Stimulated activated CD8-positive, alpha-beta memory T cell treated with anti-CD3 and anti-CD28 coated beads, Interleukin-7, amount 100 ng/mL, for 4 hours (primary cell): ENCODE results near the gene UTS2B.
"Not testable (repeated sequence)": the region's sequence is repeated elsewhere in the genome, so short reads cannot be mapped to it uniquely, and the experiment has no call there.

ENCODE experiments used
- DNase-seq, 2 donors: peaks; one replicate each; pipeline ENCODE4 v3.0.0-alpha.2; 2020; ENCODE audit warnings: low read depth in 2 of 2

The UTS2B gene

DNA sequence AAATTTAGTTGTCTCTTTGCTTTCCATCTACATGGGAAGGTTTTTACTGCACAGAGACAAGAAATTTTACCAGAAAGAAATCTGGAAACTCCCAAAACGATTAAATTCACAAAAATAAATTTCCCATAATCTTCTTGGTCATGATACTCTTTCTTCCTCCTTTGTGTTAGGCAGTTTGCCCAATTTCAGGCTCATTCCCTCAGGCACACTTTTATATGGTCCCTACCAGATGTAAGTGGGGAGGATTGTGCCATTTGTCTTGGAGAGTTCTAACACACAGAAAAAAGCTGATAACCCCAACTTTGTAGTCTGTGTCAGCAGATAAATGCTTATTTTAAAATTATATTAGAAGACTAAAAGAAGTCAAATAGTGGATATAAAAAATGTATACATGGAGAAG, 50.2 kb downstream of the UTS2B start:
- DNase-seq, result no peak

GRCh38 chr3:191275751-191276150, 54.6 kb downstream of the UTS2B start:
- DNase-seq, result no peak

DNA sequence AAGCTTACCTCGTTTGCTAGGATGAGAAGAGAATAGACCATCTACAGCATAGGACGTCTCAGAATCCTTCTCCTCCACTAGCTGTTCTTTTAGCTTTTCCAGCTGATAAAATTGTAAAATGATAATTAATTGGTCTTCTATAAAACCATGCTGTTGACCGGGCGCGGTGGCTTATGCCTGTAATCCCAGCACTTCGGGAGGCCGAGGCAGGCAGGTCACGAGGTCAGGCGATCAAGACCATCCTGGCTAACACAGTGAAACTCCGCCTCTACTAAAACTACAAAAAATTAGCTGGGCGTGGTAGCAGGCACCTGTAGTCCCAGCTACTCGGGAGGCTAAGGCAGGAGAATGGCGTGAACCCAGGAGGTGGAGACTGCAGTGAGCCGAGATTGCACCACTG, 55.1 kb downstream of the UTS2B start:
- not testable (repeated sequence) for DNase-seq

DNA sequence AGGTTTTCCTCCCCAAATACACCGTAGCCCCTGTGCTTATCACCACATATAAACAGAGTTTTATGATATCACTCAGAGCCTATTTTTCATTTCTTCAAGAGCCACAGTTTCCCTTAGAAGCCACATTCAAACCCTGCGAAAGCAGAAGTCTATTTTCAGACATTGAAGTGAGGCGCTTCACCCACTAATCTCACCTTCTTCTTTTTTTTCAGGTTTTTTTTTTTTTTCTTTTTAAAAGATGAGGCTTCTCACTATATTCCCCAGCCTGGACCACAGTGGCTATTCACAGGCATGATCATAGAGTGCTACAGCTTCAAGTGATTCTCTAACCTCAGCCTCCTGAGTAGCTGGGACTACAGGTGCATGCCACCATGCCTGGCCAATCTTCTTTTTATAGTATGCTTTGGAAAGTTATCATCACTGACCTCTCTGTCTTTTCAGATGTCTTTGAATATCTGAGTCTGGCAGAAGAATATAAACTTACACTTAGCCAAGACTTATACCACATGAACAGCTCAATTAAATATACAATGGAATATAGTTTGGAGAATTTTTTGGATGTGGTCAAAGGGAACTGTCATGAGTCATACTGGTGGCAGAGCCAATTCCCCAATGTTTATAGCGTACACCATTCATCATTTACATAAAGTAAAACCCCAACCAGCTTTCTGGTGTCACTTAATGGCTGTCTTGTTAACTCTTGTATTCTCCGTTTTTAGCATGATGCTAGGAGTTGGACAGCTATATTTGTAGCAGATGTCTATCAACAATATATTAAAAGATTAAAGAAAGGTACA, 60.8 kb downstream of the UTS2B start:
- DNase-seq, result no peak

DNA sequence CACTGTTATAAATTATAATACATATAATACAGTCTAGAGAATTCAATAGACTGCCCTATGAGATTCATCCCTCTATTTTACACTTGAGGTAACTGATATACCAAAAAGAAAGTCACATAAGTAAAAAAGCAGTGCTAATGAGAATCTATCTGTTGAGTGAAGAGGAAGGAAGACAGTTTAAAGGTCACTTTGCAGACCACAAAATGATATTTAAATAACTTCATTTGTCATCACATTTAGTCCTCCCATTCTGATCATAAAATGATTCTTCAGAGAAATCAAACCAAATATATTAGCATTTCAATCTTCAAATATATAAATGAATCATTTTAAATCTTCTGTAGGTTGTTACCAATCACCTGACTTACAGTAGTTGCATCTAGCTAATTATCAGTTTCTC, 61.6 kb downstream of the UTS2B start:
- DNase-seq, result no peak

DNA sequence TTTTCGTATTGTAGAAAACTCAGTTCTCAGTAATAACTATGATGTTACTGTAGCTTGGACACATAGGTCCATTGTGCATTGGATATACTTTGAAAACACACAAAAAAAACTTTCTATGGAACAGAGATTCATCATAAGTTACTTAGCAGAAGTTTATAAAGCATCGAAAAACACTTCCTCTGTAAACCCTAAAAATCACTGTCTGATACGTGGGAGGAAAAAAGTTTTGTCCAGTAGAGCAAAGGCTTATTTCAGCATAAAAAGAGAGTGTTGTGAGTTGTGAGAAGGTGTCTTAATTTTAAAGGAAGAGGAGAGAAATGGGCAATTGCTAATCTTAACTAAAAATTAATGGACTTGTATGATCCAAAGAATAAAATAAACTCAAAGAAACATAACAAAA, 66.5 kb downstream of the UTS2B start:
- DNase-seq, result no peak

GRCh38 chr3:191263365-191263764, 67.0 kb downstream of the UTS2B start:
- no peak for DNase-seq

GRCh38 chr3:191262650-191263049, 67.7 kb downstream of the UTS2B start:
- no peak for DNase-seq

GRCh38 chr3:191261304-191261638, 69.1 kb downstream of the UTS2B start:
- no peak for DNase-seq

GRCh38 chr3:191260431-191261303, 69.7 kb downstream of the UTS2B start:
- DNase-seq, result no peak

GRCh38 chr3:191259486-191259885, 70.8 kb downstream of the UTS2B start:
- no peak for DNase-seq

DNA sequence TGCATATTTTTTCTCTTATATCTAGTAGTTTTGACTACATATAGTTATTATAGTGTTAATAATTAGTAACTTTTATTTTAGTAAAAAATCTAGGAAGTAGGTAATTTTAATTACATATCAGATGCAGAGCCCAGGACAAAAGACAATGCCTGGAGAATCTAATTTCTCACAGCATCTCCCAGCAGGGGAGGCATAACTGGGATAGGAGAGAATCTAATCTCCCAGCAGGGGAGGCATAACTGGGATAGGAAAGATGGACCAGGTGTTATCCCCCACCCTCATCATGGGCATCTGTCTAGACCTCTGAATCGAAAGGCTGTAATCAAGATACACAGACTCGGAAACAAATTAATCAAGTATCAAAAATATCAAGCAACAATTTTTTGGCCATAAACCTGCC, 73.0 kb downstream of the UTS2B start:
- no peak for DNase-seq

- no peak for DNase-seq
Measured at GRCh38 chr3:191256405-191256804, 73.9 kb downstream of the UTS2B start.

GRCh38 chr3:191255156-191255555, 75.2 kb downstream of the UTS2B start:
- no peak for DNase-seq

- no peak for DNase-seq
Measured at GRCh38 chr3:191254098-191254873, 76.0 kb downstream of the UTS2B start.

GRCh38 chr3:191253089-191253799, 77.1 kb downstream of the UTS2B start:
- no peak for DNase-seq

DNA sequence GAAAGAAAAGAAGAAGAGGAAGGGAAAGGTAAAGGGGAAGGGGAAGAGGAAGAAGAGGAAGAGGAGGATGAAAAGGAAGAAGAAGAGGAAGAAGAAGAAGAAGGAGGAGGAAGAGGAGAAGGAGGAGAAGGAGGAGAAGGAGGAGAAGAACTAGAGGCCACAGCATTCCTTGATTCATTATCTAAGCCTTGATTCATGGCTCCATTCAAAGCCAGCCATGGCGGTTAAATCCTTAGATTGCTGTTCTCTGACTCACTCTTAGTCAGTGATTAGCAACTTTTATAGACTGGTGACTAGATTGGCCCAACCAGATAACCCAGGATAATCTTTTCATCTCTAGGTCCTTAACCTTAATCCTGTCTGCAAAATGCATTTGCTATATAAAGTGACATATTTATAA, 83.7 kb downstream of the UTS2B start:
- no peak for DNase-seq

GRCh38 chr3:191246034-191246433, 84.3 kb downstream of the UTS2B start:
- not testable (repeated sequence) for DNase-seq

DNA sequence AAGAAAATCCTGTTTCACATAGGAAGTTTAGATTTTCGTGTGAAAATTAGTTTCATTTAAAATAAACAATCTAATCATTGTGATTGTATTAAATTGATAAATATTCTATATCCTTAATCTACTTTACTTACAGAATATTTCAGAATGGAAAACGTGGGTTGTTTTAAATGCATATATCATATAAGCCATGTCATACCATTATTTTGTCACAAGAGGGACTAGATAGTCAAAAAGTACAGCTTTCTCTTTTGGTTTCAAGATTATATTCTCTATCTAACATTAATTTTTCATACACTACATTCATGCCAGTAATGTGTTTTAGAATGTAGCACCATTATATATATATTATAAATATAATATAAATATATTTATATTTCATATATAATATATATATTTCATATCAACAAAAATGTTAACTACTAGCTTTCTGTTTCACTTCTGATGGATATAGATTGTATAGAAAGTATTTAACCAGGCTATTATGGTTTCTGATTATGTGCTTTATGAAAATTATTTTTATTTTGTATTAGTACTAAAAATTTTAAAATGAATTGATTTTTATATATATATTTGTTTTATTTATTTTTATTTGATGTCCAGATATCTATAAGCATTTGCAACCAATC, 86.0 kb downstream of the UTS2B start:
- DNase-seq, result no peak

GRCh38 chr3:191240486-191240885, 89.8 kb downstream of the UTS2B start:
- no peak for DNase-seq

DNA sequence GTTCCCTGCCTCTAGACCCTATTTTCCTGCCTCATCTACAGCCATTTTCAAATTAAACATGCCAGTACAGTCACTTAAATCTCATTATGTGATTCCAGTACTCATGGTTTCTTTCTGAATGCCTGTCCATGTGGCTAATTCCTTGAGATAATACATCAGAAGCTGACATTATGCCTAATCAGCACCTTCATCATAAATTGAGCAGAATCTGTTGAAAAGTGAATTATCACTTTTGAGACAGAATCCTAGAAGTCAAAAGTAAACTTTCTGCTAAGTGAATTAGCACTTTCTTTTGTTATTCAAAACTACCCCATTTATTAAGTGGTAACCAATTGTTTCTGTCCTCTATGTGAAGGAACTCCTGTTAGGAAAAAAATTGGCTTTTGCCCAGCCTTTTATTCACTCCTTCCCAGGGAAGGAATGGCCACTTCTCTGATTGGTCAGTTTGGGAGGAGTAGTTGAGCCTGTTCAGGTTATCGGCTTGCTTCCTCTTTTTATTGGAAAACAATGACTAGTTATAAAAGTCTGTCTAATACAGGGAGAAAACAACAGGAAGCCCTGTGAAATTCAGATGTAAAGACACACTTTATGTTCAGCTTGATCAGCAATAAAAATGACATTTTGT, 90.8 kb downstream of the UTS2B start:
- no peak for DNase-seq
